CD4-positive, CD25-positive, alpha-beta regulatory T cell (primary cell): ENCODE data around the gene COX19. TPM values are rescaled to one million over a fixed set of nuclear protein-coding genes. Genes with fewer than 3 reads are reported as not detected.

Experiments used
- ATAC-seq, 2 donors: fragments of 150-1000 bp; cut with Tn5 transposase; one replicate each; pipeline ENCODE4 v1.10.0; 2021; ENCODE audit warnings: low read depth in 2 of 2, moderate number of reproducible peaks in 2 of 2, moderate library complexity in 1 of 2
- DNase-seq, 3 donors: peaks; one replicate each; pipeline versions ENCODE4 v3.0.0 to v3.0.0-alpha.2; 2012 to 2022; ENCODE audit warnings: mixed read lengths in 1 of 3
- H3K27ac ChIP-seq: one replicate; pipeline ENCODE4 v1.7.0; 2013; ENCODE audit warnings: mild to moderate bottlenecking, low read length; ENCODE audit not compliant: insufficient read depth, poor library complexity, severe bottlenecking
- H3K27me3 ChIP-seq: one replicate; pipeline ENCODE4 v1.7.0; 2013; ENCODE audit warnings: low read length; ENCODE audit not compliant: control insufficient read depth, insufficient read depth
- H3K36me3 ChIP-seq: one replicate; pipeline ENCODE4 v1.7.0; 2013; ENCODE audit warnings: mild to moderate bottlenecking, low read length, moderate library complexity; ENCODE audit not compliant: control insufficient read depth, insufficient read depth
- H3K4me1 ChIP-seq: 2 replicates; pipeline ENCODE4 v1.7.0; 2013; ENCODE audit warnings: mild to moderate bottlenecking, low read length; ENCODE audit not compliant: insufficient read depth, control insufficient read depth, poor library complexity, severe bottlenecking
- H3K4me3 ChIP-seq: one replicate; pipeline ENCODE4 v1.7.0; 2013; ENCODE audit warnings: low read depth, mild to moderate bottlenecking, low read length, moderate library complexity
- H3K9me3 ChIP-seq, 2 experiments: 1 replicate in 1 of 2; 2 replicates in 1 of 2; pipeline ENCODE4 v1.7.0; 2013; ENCODE audit warnings: low read length in 2 of 2, mild to moderate bottlenecking in 1 of 2, moderate library complexity in 1 of 2; ENCODE audit not compliant: control insufficient read depth in 2 of 2
- H3K27ac Mint-ChIP-seq, 3 donors: one replicate each; pipeline ENCODE4 v1.8.0; 2020 to 2022; ENCODE audit warnings: mild to moderate bottlenecking in 3 of 3, mixed read lengths in 3 of 3, moderate library complexity in 2 of 3
- H3K27me3 Mint-ChIP-seq: one replicate; pipeline ENCODE4 v1.8.0; 2022; ENCODE audit warnings: mild to moderate bottlenecking, mixed read lengths
- H3K36me3 Mint-ChIP-seq: one replicate; pipeline ENCODE4 v1.8.0; 2020; ENCODE audit warnings: mixed read lengths
- H3K4me1 Mint-ChIP-seq, 4 donors: one replicate each; pipeline ENCODE4 v1.8.0; 2020 to 2022; ENCODE audit warnings: mixed read lengths in 4 of 4, mild to moderate bottlenecking in 1 of 4
- H3K4me3 Mint-ChIP-seq, 4 donors: one replicate each; pipeline ENCODE4 v1.8.0; 2020 to 2022; ENCODE audit warnings: mild to moderate bottlenecking in 4 of 4, mixed read lengths in 4 of 4, moderate library complexity in 3 of 4
- H3K9me3 Mint-ChIP-seq, 7 donors: one replicate each; pipeline ENCODE4 v1.8.0; 2020 to 2022; ENCODE audit warnings: mixed read lengths in 7 of 7, mild to moderate bottlenecking in 3 of 7, moderate library complexity in 2 of 7
- polyA plus RNA-seq, 4 donors: library from polyadenylated mRNA; unstranded; fragments of 300-500 nt; fragmentation: Illumina TruSeq; gene quantifications; one replicate each; pipeline ENCODE4 v1.2.3, GENCODE V29; 2021
- total RNA-seq: library from RNA; stranded (reverse); gene quantifications from one replicate; pipeline ENCODE4 v1.2.3, GENCODE V29; 2022

COX19 gene
- total and polyA plus RNA-seq, 5 donors from 2014 or later = 18.3 to 36.8 (median 24.9) TPM

DNA sequence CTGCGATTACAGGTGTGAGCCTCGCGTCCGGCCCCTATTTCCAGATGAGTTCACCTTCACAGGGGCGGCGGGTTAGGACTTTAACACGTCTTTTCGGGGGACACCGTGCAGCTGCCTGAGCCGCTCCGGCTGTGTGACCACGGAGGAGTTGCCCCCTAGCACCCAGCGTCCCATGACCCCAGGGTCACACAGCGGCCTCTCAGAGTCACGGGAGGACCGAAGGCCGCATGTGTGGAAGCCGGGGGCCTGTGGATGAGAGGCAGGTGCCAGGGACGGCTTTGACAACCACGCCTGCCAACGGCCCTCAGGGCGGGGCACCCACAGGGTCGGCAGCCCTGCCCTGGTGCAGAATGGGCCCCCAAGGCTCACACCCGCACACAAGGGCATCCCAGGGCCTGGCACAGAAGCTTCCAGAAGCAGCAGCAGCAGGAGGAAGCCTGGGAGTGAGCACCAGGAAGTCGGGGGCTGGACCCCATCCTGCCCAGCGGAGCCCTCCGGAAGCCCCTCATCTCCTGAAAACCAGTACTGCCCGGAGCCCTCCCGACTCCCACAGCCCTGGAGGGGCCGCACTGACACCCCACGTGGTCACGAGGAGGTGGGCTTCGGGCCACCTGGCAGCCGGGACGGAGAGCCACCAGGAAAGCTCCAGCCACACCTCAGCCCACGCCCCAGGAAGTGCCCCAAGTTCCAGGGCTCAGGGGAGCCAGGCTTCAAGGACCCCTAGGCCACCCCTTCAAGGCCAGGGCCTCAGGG is 53.6 kb downstream of the COX19 start:
- no peaks in the 10 kb centered on the region for H3K36me3 Mint-ChIP-seq
- Histone ChIP-seq H3K9me3 (no peaks in the 10 kb centered on the region), H3K36me3 (no peaks in the 10 kb centered on the region), H3K27me3 (no peaks in the 10 kb centered on the region), H3K27ac (peak overlapping the region; percentile 51), H3K4me3 (peak overlapping the region; percentile 57), H3K4me1 (peaks cover 43% of the 10 kb centered on the region)
- H3K4me1 Mint-ChIP-seq = peaks cover 0 to 32% (median 4%) of the 10 kb centered on the region in 4 donors
- peak overlapping the region; percentile 62 to 70 (median 66) for H3K4me3 Mint-ChIP-seq
- peak overlapping the region in 2 of 3 donors; percentile 82 to 85 for H3K27ac Mint-ChIP-seq
- no peaks in the 10 kb centered on the region for H3K27me3 Mint-ChIP-seq
- H3K9me3 Mint-ChIP-seq = no peaks in the 10 kb centered on the region
- DNase-seq = peak in 1 of 3 donors; percentile 16
- ATAC-seq = no peak

DNA sequence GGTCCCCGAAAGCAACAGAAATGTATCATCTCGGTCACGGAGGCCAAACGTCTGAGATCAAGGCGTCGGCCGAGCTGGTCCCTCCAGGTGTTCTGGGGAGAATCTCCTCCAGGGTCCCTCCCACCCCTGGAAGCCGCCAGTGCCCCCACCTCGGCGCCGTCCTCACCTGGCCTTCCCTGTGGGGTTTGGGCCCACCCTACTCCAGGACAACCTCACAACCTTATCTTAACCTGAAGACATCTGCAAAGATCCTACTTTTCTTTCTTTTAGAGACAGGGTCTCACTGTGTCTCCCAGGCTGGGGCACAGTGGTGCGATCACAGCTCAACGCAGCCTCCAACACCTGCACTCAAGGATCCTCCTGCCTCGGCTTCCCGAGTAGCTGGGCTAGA is 54.3 kb downstream of the COX19 start:
- Histone ChIP-seq H3K4me1 (peaks cover 43% of the 10 kb centered on the region), H3K27me3 (no peaks in the 10 kb centered on the region), H3K36me3 (no peaks in the 10 kb centered on the region), H3K27ac (peak overlapping the region; percentile 51), H3K9me3 (no peaks in the 10 kb centered on the region), H3K4me3 (no peak overlapping the region)
- H3K4me3 Mint-ChIP-seq = peak overlapping the region; percentile 59 to 70 (median 66)
- no peaks in the 10 kb centered on the region for H3K36me3 Mint-ChIP-seq
- no peaks in the 10 kb centered on the region for H3K27me3 Mint-ChIP-seq
- peak overlapping the region; percentile 75 to 85 (median 76) for H3K27ac Mint-ChIP-seq
- DNase-seq = no peak
- no peak for ATAC-seq
- H3K9me3 Mint-ChIP-seq = no peaks in the 10 kb centered on the region
- H3K4me1 Mint-ChIP-seq = peaks cover 0 to 34% (median 4%) of the 10 kb centered on the region in 4 donors

DNA sequence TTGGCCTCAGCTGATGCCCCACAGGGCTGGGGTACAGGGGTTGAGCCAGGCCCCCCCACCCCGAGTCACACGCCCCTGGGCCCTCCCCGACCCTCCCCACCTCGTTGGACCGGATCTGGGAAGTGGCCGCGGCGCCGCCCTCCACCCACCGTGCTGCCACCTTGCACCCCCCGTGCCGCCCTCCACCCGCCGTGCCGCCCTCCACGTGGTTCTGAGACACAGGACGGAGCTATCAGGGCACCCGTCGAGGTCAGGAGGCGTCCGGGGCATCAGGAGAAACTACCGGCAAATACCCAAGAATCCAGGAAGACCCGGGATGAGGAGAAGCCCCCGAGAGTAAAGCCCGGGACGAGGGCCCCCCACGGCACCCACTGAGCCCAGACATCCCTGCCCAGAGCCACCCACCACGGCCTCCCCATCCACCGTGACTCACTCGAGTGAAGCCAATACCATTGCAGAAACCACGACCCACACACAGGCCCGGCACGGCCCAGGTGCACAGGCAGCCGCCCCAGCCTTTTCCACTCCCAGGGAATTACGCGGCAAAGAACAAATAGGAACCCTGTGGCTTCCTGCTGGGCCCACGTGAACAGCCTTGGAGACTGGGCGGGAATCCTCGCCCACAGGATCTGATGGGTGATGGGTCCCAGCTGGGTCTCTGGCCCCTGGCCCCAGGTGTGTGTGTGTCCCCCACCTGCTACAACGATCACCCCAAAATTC is 54.8 kb downstream of the COX19 start:
- ATAC-seq (no peak), DNase-seq (no peak)
- Histone ChIP-seq H3K4me1 (peaks cover 43% of the 10 kb centered on the region), H3K27me3 (no peaks in the 10 kb centered on the region), H3K36me3 (no peaks in the 10 kb centered on the region), H3K9me3 (no peaks in the 10 kb centered on the region), H3K27ac (no peak overlapping the region), H3K4me3 (no peak overlapping the region)
- H3K27ac Mint-ChIP-seq = peak overlapping the region in 2 of 3 donors; percentile 75 to 76
- H3K27me3 Mint-ChIP-seq = no peaks in the 10 kb centered on the region
- H3K36me3 Mint-ChIP-seq = no peaks in the 10 kb centered on the region
- peak overlapping the region; percentile 59 to 70 (median 66) for H3K4me3 Mint-ChIP-seq
- H3K9me3 Mint-ChIP-seq = no peaks in the 10 kb centered on the region
- H3K4me1 Mint-ChIP-seq = peaks cover 0 to 35% (median 4%) of the 10 kb centered on the region in 4 donors

DNA sequence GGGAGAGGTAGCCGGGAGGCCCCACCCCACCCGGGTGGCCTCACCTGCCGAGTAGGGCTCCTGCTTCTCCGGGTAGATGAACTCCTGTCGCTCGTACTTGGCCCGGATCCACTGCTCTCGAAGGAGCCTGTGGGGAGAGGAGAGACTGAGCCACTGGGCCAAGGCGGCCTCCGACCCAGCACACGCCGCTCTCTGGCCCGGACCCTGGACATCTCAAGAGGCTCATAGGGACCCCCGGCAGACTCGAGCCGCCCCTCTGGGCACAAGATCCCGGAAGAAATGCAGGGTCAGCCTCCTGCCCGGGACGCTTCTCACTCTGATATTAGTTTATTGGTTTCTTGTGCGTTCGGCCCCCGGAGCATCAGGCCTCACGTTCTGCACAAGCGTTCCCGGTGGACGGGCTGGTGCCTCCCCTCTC is 55.4 kb downstream of the COX19 start:
- DNase-seq = no peak

DNA sequence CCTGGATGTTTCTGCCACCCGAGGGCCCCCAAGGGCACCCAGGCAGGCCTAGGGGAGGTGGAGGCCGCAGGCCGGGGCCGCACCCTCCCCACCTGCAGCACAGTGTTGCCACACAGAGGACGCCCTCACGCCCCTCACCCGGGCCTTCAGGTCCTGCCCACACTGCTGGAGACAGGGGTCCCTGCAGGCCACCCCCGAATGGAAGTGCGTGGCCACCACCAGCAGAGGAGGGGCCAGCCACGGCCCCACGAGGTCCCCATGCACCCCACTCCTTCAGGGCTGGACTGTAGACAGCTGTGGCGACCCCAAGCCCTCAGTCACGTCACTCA is 56.3 kb downstream of the COX19 start:
- no peaks in the 10 kb centered on the region for H3K27me3 Mint-ChIP-seq
- ATAC-seq = no peak
- Histone ChIP-seq H3K4me1 (peaks cover 32% of the 10 kb centered on the region), H3K27ac (no peak overlapping the region), H3K9me3 (no peaks in the 10 kb centered on the region), H3K27me3 (no peaks in the 10 kb centered on the region), H3K4me3 (no peak overlapping the region), H3K36me3 (no peaks in the 10 kb centered on the region)
- H3K27ac Mint-ChIP-seq = peak overlapping the region in 1 of 3 donors; percentile 52
- H3K4me3 Mint-ChIP-seq = peak overlapping the region in 1 of 4 donors; percentile 71
- H3K36me3 Mint-ChIP-seq = no peaks in the 10 kb centered on the region
- no peaks in the 10 kb centered on the region for H3K9me3 Mint-ChIP-seq
- H3K4me1 Mint-ChIP-seq = peaks cover 0 to 27% (median 4%) of the 10 kb centered on the region in 4 donors
- DNase-seq = no peak

More for the DNA sequence above, 55.4 kb downstream of the COX19 start:
- Mint-ChIP-seq H3K36me3 (no peaks in the 10 kb centered on the region), H3K27ac (no peak overlapping the region), H3K4me3 (no peak overlapping the region), H3K27me3 (no peaks in the 10 kb centered on the region), H3K9me3 (no peaks in the 10 kb centered on the region), H3K4me1 (peaks cover 0 to 34% (median 4%) of the 10 kb centered on the region in 4 donors)
- H3K36me3 ChIP-seq = no peaks in the 10 kb centered on the region
- H3K27me3 ChIP-seq = no peaks in the 10 kb centered on the region
- H3K27ac ChIP-seq = no peak overlapping the region
- H3K9me3 ChIP-seq = no peaks in the 10 kb centered on the region
- peaks cover 40% of the 10 kb centered on the region for H3K4me1 ChIP-seq
- no peak overlapping the region for H3K4me3 ChIP-seq
- no peak for ATAC-seq

DNA sequence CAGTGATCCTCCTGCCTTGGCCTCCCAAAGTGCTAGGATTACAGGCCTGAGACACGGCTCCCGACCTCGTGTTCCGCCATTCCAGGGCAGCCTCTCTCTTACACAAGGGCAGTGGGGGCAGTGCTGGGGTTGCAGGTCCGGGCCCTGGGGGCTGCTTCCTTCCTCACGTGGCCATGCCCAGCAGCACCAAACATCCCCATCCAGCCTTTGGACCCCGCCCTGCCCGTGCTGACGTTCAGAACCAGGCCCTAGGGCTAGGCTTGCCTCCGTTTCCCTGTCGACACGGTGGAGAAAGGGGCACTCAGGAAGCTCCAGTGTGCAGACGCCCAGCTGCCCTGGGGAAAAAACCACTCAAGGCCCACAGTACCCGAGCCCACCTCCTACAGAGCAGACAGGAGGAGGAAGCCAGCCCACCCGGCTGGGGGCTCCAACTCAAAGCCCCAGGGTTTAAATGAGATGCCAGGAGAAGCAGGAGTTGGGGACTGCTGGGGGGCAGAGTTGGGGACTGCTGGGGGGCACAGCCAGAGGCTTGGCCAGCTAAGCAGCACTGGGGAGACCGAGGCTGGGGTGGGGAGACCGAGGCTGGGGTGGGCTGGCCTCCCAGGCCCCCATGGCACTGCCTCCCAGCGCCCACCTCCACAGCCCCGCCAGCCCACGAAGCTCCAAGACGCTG is 56.8 kb downstream of the COX19 start:
- Mint-ChIP-seq H3K27ac (no peak overlapping the region), H3K4me3 (peak overlapping the region in 1 of 4 donors; percentile 35), H3K4me1 (peaks cover 0 to 27% (median 3%) of the 10 kb centered on the region in 4 donors), H3K9me3 (no peaks in the 10 kb centered on the region), H3K27me3 (no peaks in the 10 kb centered on the region), H3K36me3 (no peaks in the 10 kb centered on the region)
- no peak overlapping the region for H3K27ac ChIP-seq
- no peaks in the 10 kb centered on the region for H3K27me3 ChIP-seq
- H3K4me1 ChIP-seq = peaks cover 27% of the 10 kb centered on the region
- no peaks in the 10 kb centered on the region for H3K36me3 ChIP-seq
- ATAC-seq (no peak), DNase-seq (no peak)
- H3K9me3 ChIP-seq = no peaks in the 10 kb centered on the region
- H3K4me3 ChIP-seq = no peak overlapping the region

DNA sequence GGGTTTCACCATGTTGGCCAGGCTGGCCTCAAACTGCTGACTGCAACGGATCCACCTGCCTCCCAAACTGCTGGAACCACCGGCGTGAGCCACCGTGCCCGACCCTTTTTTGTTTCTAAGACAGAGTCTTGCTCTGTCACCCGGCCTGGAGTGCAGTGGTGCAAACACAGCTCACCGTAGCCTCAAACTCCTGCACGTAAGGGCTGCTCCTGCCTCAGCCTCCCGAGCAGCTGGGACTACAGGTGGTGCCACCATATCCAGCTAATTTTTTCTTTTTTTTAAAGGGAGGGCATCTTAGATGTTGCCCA is 57.3 kb downstream of the COX19 start:
- no peak for DNase-seq

More for the DNA sequence above, 57.3 kb downstream of the COX19 start:
- Mint-ChIP-seq H3K27ac (no peak overlapping the region), H3K4me3 (peak overlapping the region in 1 of 4 donors; percentile 35), H3K4me1 (peaks cover 0 to 23% (median under 1%) of the 10 kb centered on the region in 4 donors), H3K9me3 (no peaks in the 10 kb centered on the region), H3K36me3 (no peaks in the 10 kb centered on the region), H3K27me3 (peaks cover 4% of the 10 kb centered on the region)
- Histone ChIP-seq H3K4me1 (peaks cover 22% of the 10 kb centered on the region), H3K27ac (no peak overlapping the region), H3K4me3 (no peak overlapping the region), H3K36me3 (no peaks in the 10 kb centered on the region), H3K27me3 (no peaks in the 10 kb centered on the region), H3K9me3 (no peaks in the 10 kb centered on the region)
- no peak for ATAC-seq
